ENCODE measurements around the gene ELL2.
"Not testable (repeated sequence)": the region's sequence is repeated elsewhere in the genome, so short reads cannot be mapped to it uniquely, and the experiment has no call there.

The ELL2 gene

GRCh38 chr5:95880081-95880926 is 81.3 kb downstream of the ELL2 start:
- DNase-seq = no peak

- no peak for DNase-seq
Measured at GRCh38 chr5:95879661-95880060, 82.0 kb downstream of the ELL2 start.

- no peak for DNase-seq
Measured at GRCh38 chr5:95878417-95879323, 83.0 kb downstream of the ELL2 start.

GRCh38 chr5:95876782-95877181 is 84.9 kb downstream of the ELL2 start:
- DNase-seq = no peak

GRCh38 chr5:95874246-95874645 is 87.4 kb downstream of the ELL2 start:
- DNase-seq = no peak

GRCh38 chr5:95873351-95873750 is 88.3 kb downstream of the ELL2 start:
- no peak for DNase-seq

GRCh38 chr5:95872346-95873268 is 89.0 kb downstream of the ELL2 start:
- no peak for DNase-seq

- no peak for DNase-seq
Measured at GRCh38 chr5:95871146-95871806, 90.4 kb downstream of the ELL2 start.

- DNase-seq = no peak
Measured at GRCh38 chr5:95870105-95870672, 91.5 kb downstream of the ELL2 start.

- not testable (repeated sequence) for DNase-seq
Measured at GRCh38 chr5:95869173-95869855, 92.3 kb downstream of the ELL2 start.

GRCh38 chr5:95868136-95868535 is 93.5 kb downstream of the ELL2 start:
- no peak for DNase-seq

GRCh38 chr5:95866435-95867040 is 95.1 kb downstream of the ELL2 start:
- no peak for DNase-seq

- no peak for DNase-seq
Measured at GRCh38 chr5:95864944-95865504, 96.6 kb downstream of the ELL2 start.

GRCh38 chr5:95864456-95864855 is 97.2 kb downstream of the ELL2 start:
- no peak for DNase-seq

- DNase-seq = no peak
Measured at GRCh38 chr5:95863383-95863757, 98.3 kb downstream of the ELL2 start.

- DNase-seq = no peak
Measured at GRCh38 chr5:95862671-95863382, 98.8 kb downstream of the ELL2 start.

- no peak for DNase-seq
Measured at GRCh38 chr5:95861864-95862561, 99.6 kb downstream of the ELL2 start.

GRCh38 chr5:95861221-95861863 is 100.3 kb downstream of the ELL2 start:
- no peak for DNase-seq

Measured in activated gamma-delta T cell (primary cell).